ENCODE results near the gene WNK2. TPM values are rescaled to one million over a fixed set of nuclear protein-coding genes. Genes with fewer than 3 reads are reported as not detected.
"Not testable (repeated sequence)": the region's sequence is repeated elsewhere in the genome, so short reads cannot be mapped to it uniquely, and the experiment has no call there.

Gene WNK2
- total RNA-seq, 4 donors from 2014 or later, result 0.28 to 1.7 (median 0.47) TPM

DNA sequence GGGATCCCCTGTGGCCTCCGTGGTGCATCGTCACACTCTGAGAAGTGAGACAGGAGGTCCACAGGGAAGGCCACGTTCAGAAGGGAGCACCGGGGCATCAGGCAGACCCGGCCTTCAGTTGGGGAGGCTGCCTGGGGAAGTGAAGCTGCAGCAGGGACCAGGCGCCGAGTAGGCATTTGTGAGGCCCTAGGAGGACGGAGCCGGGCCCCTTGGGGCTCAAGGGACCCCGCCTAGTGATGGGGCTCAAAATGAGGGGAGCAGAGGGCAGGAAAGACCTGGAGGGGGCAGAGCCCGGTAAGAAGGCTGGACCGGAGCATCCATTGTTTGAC is 182.1 kb downstream of the WNK2 start:
- no peak for ATAC-seq (ENCODE audit: low FRiP score)
- no peak for DNase-seq (ENCODE audit: low spot score)
- TF ChIP-seq, protein P1, sequence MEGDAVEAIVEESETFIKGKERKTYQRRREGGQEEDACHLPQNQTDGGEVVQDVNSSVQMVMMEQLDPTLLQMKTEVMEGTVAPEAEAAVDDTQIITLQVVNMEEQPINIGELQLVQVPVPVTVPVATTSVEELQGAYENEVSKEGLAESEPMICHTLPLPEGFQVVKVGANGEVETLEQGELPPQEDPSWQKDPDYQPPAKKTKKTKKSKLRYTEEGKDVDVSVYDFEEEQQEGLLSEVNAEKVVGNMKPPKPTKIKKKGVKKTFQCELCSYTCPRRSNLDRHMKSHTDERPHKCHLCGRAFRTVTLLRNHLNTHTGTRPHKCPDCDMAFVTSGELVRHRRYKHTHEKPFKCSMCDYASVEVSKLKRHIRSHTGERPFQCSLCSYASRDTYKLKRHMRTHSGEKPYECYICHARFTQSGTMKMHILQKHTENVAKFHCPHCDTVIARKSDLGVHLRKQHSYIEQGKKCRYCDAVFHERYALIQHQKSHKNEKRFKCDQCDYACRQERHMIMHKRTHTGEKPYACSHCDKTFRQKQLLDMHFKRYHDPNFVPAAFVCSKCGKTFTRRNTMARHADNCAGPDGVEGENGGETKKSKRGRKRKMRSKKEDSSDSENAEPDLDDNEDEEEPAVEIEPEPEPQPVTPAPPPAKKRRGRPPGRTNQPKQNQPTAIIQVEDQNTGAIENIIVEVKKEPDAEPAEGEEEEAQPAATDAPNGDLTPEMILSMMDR (IDR thresholded peaks at IDR 0.05), result no peak

DNA sequence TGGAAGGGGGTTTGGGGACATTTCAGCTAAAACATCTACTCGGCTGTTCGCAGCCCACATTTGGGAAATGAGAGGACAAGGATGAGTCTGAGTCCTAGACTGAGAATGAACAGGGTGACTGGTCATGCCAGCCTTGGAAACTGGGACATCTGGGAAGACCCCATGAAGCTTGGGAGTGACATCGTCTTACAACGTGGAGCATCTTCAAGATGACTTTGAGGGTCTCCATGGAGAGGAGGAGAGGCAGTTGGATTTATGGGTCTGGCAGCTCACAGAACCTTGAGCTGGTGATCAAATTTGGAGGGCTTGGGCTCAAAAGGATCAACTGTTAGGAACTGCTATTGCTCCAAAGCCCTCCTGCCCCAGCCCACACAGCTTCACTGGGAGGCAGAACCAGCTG is 182.5 kb downstream of the WNK2 start:
- not testable (repeated sequence) for DNase-seq (ENCODE audit: low spot score); ATAC-seq (ENCODE audit: low FRiP score)

DNA sequence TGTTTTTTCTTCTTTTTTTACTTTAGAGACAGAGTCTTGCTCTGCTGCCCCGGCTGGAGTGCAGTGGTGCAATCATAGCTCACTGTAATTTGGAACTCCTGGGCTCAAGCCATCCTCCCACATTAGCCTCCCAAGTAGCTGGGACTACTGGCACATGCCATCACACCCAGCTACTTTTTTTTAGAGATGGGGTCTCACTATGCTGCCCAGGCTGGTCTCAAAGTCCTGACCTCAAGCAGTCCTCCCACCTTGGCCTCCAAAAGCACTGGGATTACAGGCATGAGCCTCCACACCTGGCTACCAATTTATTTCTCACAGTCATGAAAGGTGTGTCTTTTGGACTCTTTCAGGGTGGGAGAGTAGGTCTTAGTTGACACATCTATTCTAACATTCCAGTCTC is 184.5 kb downstream of the WNK2 start:
- DNase-seq (ENCODE audit: low spot score) (no peak), ATAC-seq (ENCODE audit: low FRiP score) (no peak)
- TF ChIP-seq, protein P1 (IDR thresholded peaks at IDR 0.05), result no peak

DNA sequence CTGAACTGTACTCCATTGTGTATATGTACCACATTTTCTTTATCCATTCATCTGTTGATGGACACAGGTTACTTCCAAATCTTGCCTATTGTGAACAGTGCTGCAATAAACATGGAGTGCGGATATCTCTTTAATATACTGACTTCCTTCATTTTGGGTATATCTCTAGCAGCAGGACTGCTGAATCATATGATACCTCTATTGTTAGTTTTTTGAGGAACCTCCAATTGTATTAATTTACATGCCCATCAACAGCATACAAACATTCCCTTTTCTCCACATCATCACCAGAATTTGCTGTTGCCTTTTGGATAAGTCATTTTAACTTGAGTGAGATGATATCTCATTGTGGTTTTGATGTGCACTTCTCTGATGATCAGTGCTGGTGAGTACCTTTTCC is 185.7 kb downstream of the WNK2 start:
- DNase-seq (ENCODE audit: low spot score) (no peak), ATAC-seq (ENCODE audit: low FRiP score) (no peak)
- TF ChIP-seq, protein P1 (IDR thresholded peaks at IDR 0.05), result no peak

Other genes with a start within 250 kb of the WNK2 start
- 10 to 100 TPM in 2 of 4 donors, 1 to 10 TPM in 2; 5.4 to 26.5 (median 8.9) TPM for gene FGD3, start 236.6 kb upstream of the WNK2 start, total RNA-seq
- 10 to 100 TPM in 2 of 4 donors, 1 to 10 TPM in 2; 6.8 to 24.2 (median 12.8) TPM for gene SUSD3, start 125.4 kb upstream of the WNK2 start, total RNA-seq
- gene CARD19, start 87.9 kb upstream of the WNK2 start, total RNA-seq, result 10 to 100 TPM; 45.7 to 76.5 (median 57.9) TPM
- gene NINJ1, start 49.9 kb upstream of the WNK2 start, total RNA-seq, result 100 to 1,000 TPM in 2 of 4 donors, 10 to 100 TPM in 2; 63.3 to 137 (median 104) TPM

Measured in omental fat pad (tissue), 4 donors.